Endodermal cell (in vitro differentiated cells): ENCODE measurements around the gene SPRR2D. TPM values are rescaled to one million over a fixed set of nuclear protein-coding genes. Genes with fewer than 3 reads are reported as not detected.

ENCODE experiments used
- DNase-seq: peaks from one replicate; pipeline ENCODE4 v3.0.0-alpha.2; 2017
- H3K27ac ChIP-seq: 2 replicates; pipeline ENCODE4 v1.5.1; 2013; ENCODE audit warnings: mild to moderate bottlenecking, low read depth, low read length, moderate library complexity
- H3K27me3 ChIP-seq: 2 replicates; pipeline ENCODE4 v1.6.1; 2013; ENCODE audit warnings: mild to moderate bottlenecking, low read length, moderate library complexity; ENCODE audit not compliant: insufficient read depth, control insufficient read depth, poor library complexity, severe bottlenecking
- H3K36me3 ChIP-seq: 2 replicates; pipeline ENCODE4 v1.7.0; 2013; ENCODE audit warnings: mild to moderate bottlenecking, low read length, moderate library complexity; ENCODE audit not compliant: control insufficient read depth, insufficient read depth
- H3K4me1 ChIP-seq: one replicate; pipeline ENCODE4 v1.7.0; 2013; ENCODE audit warnings: low read length; ENCODE audit not compliant: control insufficient read depth, insufficient read depth
- H3K4me3 ChIP-seq: 2 replicates; pipeline ENCODE4 v1.5.1; 2013; ENCODE audit warnings: mild to moderate bottlenecking, low read length, moderate library complexity
- H3K9ac ChIP-seq: 2 replicates; pipeline ENCODE4 v1.6.1; 2013; ENCODE audit warnings: mild to moderate bottlenecking, low read length, moderate library complexity; ENCODE audit not compliant: poor library complexity, severe bottlenecking; ENCODE audit errors: extremely low read depth
- H3K9me3 ChIP-seq: 2 replicates; pipeline ENCODE4 v1.6.1; 2013; ENCODE audit warnings: mild to moderate bottlenecking, low read length, moderate library complexity; ENCODE audit not compliant: control insufficient read depth
- H3K27ac Mint-ChIP-seq: 2 replicates; pipeline ENCODE4 v1.8.0; 2020; ENCODE audit warnings: mixed read lengths
- H3K27me3 Mint-ChIP-seq: 2 replicates; pipeline ENCODE4 v1.8.0; 2021; ENCODE audit warnings: mild to moderate bottlenecking, mixed read lengths; ENCODE audit not compliant: insufficient read depth
- H3K36me3 Mint-ChIP-seq: 2 replicates; pipeline ENCODE4 v1.8.0; 2020; ENCODE audit warnings: low read depth, mixed read lengths
- H3K4me1 Mint-ChIP-seq: 2 replicates; pipeline ENCODE4 v1.8.0; 2020; ENCODE audit warnings: mixed read lengths
- H3K4me3 Mint-ChIP-seq: 2 replicates; pipeline ENCODE4 v1.8.0; 2020; ENCODE audit warnings: mild to moderate bottlenecking, moderate library complexity, mixed read lengths
- H3K9me3 Mint-ChIP-seq: 2 replicates; pipeline ENCODE4 v1.8.0; 2020; ENCODE audit warnings: mild to moderate bottlenecking, mixed read lengths
- CTCF ChIP-seq: fragments of 200-600 bp; sonication (generic); conservative IDR thresholded peaks from 2 replicates; pipeline ENCODE4 v1.5.0; 2021; ENCODE audit warnings: antibody characterized with exemption, mild to moderate bottlenecking
- WGBS, 2 experiments: methylation state at CpG; one replicate each; pipeline versions ENCODE4 v1.1.5 to v1.1.7; 2013; ENCODE audit warnings: missing lambda C conversion rate in 2 of 2, mixed read lengths in 1 of 2; ENCODE audit not compliant: insufficient coverage in 1 of 2, insufficient read length in 1 of 2; 5-methylcytosine and 5-hydroxymethylcytosine counted together
- total RNA-seq, 2 donors: library from RNA; stranded (reverse); fragmentation: NEBNext Ultra II Directional in 1 of 2; extraction: Animal tissue kit (Norgen Biotek cat#: 25700) in 1 of 2; gene quantifications; 2 replicates in 1 of 2; 3 replicates in 1 of 2; pipeline ENCODE4 v1.2.1, GENCODE V29; 2021

SPRR2D gene
- total RNA-seq, 2 donors from 2014 or later = 0.42 TPM; not detected in 1

DNA sequence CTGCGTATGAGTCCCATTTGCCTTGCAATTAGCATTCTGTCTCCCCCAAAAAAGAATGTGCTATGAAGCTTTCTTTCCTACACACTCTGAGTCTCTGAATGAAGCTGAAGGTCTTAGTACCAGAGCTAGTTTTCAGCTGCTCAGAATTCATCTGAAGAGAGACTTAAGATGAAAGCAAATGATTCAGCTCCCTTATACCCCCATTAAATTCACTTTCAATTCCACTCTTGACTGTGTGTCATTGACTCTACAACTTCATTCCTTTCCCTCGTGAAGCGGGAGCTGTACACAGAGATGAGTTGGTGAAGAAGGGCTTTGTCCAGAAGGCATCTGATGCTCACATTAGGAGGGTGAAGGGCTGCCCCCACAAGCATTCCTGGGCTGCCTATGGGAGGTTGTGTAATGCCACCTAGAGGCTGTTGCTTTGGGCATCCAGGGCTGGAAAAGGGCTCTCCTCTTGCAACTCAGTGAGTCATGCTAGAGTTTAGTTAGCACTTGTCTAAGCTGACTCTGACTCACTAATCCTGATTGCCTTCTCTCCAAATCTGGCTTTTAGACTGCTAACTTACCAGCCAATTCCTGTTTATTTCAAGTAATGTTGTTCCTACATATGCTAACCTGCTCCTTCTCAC, 8.1 kb downstream of the SPRR2D start:
- H3K27me3 ChIP-seq = no peaks in the 10 kb centered on the region
- TF ChIP-seq CTCF = peak; percentile 78
- no peaks in the 10 kb centered on the region for H3K27me3 Mint-ChIP-seq
- H3K9me3 ChIP-seq = no peaks in the 10 kb centered on the region
- 0 to 41% methylated on average over 1 to 3 of the region's 3 CpGs for WGBS, 2 experiments
- H3K9me3 Mint-ChIP-seq = peaks cover 5% of the 10 kb centered on the region
- H3K4me1 Mint-ChIP-seq = peaks cover 20% of the 10 kb centered on the region
- peak; percentile 63 for DNase-seq
- no peak overlapping the region for H3K4me3 ChIP-seq
- H3K4me1 ChIP-seq = no peaks in the 10 kb centered on the region
- H3K9ac ChIP-seq = no peak overlapping the region
- no peak overlapping the region for H3K27ac ChIP-seq
- H3K4me3 Mint-ChIP-seq = no peak overlapping the region
- peak overlapping the region; percentile 3 for H3K27ac Mint-ChIP-seq
- no peaks in the 10 kb centered on the region for H3K36me3 ChIP-seq
- no peaks in the 10 kb centered on the region for H3K36me3 Mint-ChIP-seq

DNA sequence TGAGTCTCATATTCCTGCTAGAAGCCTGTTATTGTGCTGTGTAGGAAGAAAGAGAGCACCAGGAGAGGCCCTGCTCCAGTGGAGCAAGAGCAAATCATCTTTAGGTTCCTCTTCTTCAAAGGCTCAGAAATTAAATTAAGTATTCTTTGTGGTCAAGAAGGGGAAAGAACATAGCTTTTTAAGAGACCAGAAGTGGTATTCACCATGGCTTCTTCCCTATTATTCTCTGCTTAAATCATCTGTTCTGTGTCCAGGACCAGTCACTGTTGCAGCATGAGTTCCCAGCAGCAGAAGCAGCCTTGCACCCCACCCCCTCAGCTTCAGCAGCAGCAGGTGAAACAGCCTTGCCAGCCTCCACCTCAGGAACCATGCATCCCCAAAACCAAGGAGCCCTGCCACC, 8.8 kb downstream of the SPRR2D start:
- no peak for TF ChIP-seq CTCF
- no peaks in the 10 kb centered on the region for H3K36me3 Mint-ChIP-seq
- H3K27me3 ChIP-seq = no peaks in the 10 kb centered on the region

DNA sequence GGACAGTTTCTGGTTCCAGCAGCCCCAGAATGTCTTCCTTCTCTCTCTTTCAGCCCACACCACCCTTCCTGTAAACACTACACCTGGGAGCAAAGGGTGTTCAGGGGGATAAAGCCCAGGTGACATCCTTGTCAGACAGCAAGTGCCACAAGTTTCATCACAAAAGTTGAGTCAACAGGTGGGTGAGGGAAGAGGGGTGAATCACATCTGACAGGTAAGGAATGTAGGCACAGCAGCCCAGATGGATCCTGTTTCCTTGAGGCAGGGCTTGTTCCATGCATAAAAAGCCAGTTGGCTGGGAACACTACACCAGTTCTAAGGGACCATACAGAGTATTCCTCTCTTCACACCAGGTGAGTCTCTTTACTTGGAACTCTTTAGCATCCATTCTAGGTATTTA, 10.0 kb downstream of the SPRR2D start, which contains the start of gene SPRR1B:
Gene SPRR1B (plus strand): TSS at position 309 of the 400 bp plus-strand sequence. CDS start 1,143 bp downstream, outside the sequence.
- no peak for DNase-seq
- Mint-ChIP-seq H3K27me3 (no peaks in the 10 kb centered on the region), H3K4me3 (no peak within 1 kb of the TSS), H3K4me1 (peaks cover 14% of the 10 kb centered on the region), H3K36me3 (no peaks in the 10 kb centered on the region), H3K9me3 (peaks cover 5% of the 10 kb centered on the region), H3K27ac (no peak within 1 kb of the TSS)
- no peak for TF ChIP-seq CTCF
- Histone ChIP-seq H3K36me3 (no peaks in the 10 kb centered on the region), H3K9ac (no peak within 1 kb of the TSS), H3K4me3 (no peak within 1 kb of the TSS), H3K27ac (no peak within 1 kb of the TSS), H3K27me3 (no peaks in the 10 kb centered on the region), H3K4me1 (no peaks in the 10 kb centered on the region), H3K9me3 (no peaks in the 10 kb centered on the region)

More for the DNA sequence above, 8.8 kb downstream of the SPRR2D start:
- Histone ChIP-seq H3K9me3 (no peaks in the 10 kb centered on the region), H3K9ac (no peak overlapping the region), H3K36me3 (no peaks in the 10 kb centered on the region), H3K4me3 (no peak overlapping the region), H3K27ac (no peak overlapping the region), H3K4me1 (no peaks in the 10 kb centered on the region)
- peaks cover 5% of the 10 kb centered on the region for H3K9me3 Mint-ChIP-seq
- DNase-seq = no peak
- peaks cover 14% of the 10 kb centered on the region for H3K4me1 Mint-ChIP-seq
- no peak overlapping the region for H3K27ac Mint-ChIP-seq
- no peak overlapping the region for H3K4me3 Mint-ChIP-seq
- no peaks in the 10 kb centered on the region for H3K27me3 Mint-ChIP-seq
